ENCODE data around the gene EME2.

The EME2 gene

GRCh38 chr16:1788095-1788707 lies 15.6 kb downstream of the EME2 start:
- Histone ChIP-seq H3K4me3 (ENCODE audit: extremely low read depth, insufficient read depth, low read length, poor library complexity, severe bottlenecking) (no peak overlapping the region), H3K36me3 (ENCODE audit: control insufficient read depth, insufficient read depth, low read length) (peaks cover 49% of the 10 kb centered on the region), H3K9me3 (ENCODE audit: control insufficient read depth, low read length) (no peaks in the 10 kb centered on the region), H3K4me1 (ENCODE audit: control insufficient read depth, insufficient read depth, low read length, poor library complexity, severe bottlenecking) (no peaks in the 10 kb centered on the region), H3K27ac (ENCODE audit: low read depth, low read length, severe bottlenecking) (no peak overlapping the region)
- WGBS, 2 experiments (ENCODE audit: insufficient coverage in 2 of 2) = 95 to 96% methylated on average over 30 to 34 of the region's 38 CpGs

GRCh38 chr16:1788708-1789100 lies 16.1 kb downstream of the EME2 start:
- Histone ChIP-seq H3K36me3 (ENCODE audit: control insufficient read depth, insufficient read depth, low read length) (peaks cover 49% of the 10 kb centered on the region), H3K4me3 (ENCODE audit: extremely low read depth, insufficient read depth, low read length, poor library complexity, severe bottlenecking) (no peak overlapping the region), H3K4me1 (ENCODE audit: control insufficient read depth, insufficient read depth, low read length, poor library complexity, severe bottlenecking) (no peaks in the 10 kb centered on the region), H3K9me3 (ENCODE audit: control insufficient read depth, low read length) (no peaks in the 10 kb centered on the region), H3K27ac (ENCODE audit: low read depth, low read length, severe bottlenecking) (no peak overlapping the region)
- 85 to 90% methylated on average over 17 to 19 of the region's 19 CpGs for WGBS, 2 experiments (ENCODE audit: insufficient coverage in 2 of 2)

- Histone ChIP-seq H3K36me3 (ENCODE audit: control insufficient read depth, insufficient read depth, low read length) (peaks cover 49% of the 10 kb centered on the region), H3K27ac (ENCODE audit: low read depth, low read length, severe bottlenecking) (no peak overlapping the region), H3K4me1 (ENCODE audit: control insufficient read depth, insufficient read depth, low read length, poor library complexity, severe bottlenecking) (no peaks in the 10 kb centered on the region), H3K9me3 (ENCODE audit: control insufficient read depth, low read length) (no peaks in the 10 kb centered on the region), H3K4me3 (ENCODE audit: extremely low read depth, insufficient read depth, low read length, poor library complexity, severe bottlenecking) (no peak overlapping the region)
- 92 to 98% methylated on average over 9 to 17 of the region's 25 CpGs for WGBS, 2 experiments (ENCODE audit: insufficient coverage in 2 of 2)
Observed at GRCh38 chr16:1789643-1790045, 17.0 kb downstream of the EME2 start.

DNA sequence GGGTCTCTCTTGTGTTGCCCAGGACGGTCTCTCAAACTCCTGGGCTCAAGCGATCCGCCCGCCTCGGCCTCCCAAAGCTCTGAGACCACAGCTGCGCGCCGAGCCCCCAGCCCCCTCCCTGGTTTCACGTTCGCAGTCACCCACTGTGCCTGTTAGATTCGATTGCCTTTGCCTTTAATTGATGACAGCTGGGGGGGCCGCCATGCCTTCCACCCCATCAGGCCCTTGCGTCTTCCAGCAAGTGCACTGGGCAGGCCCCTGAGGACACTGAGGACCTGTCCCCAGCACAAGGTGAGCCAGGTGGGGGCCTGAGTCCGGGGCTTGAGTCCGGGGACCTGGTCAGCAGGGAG lies 17.6 kb downstream of the EME2 start:
- H3K27ac ChIP-seq (ENCODE audit: low read depth, low read length, severe bottlenecking) = no peak overlapping the region
- no peak overlapping the region for H3K4me3 ChIP-seq (ENCODE audit: extremely low read depth, insufficient read depth, low read length, poor library complexity, severe bottlenecking)
- WGBS, 2 experiments (ENCODE audit: insufficient coverage in 2 of 2) = 93 to 96% methylated on average over 12 to 15 of the region's 15 CpGs
- no peaks in the 10 kb centered on the region for H3K4me1 ChIP-seq (ENCODE audit: control insufficient read depth, insufficient read depth, low read length, poor library complexity, severe bottlenecking)
- peaks cover 47% of the 10 kb centered on the region for H3K36me3 ChIP-seq (ENCODE audit: control insufficient read depth, insufficient read depth, low read length)
- no peaks in the 10 kb centered on the region for H3K9me3 ChIP-seq (ENCODE audit: control insufficient read depth, low read length)

DNA sequence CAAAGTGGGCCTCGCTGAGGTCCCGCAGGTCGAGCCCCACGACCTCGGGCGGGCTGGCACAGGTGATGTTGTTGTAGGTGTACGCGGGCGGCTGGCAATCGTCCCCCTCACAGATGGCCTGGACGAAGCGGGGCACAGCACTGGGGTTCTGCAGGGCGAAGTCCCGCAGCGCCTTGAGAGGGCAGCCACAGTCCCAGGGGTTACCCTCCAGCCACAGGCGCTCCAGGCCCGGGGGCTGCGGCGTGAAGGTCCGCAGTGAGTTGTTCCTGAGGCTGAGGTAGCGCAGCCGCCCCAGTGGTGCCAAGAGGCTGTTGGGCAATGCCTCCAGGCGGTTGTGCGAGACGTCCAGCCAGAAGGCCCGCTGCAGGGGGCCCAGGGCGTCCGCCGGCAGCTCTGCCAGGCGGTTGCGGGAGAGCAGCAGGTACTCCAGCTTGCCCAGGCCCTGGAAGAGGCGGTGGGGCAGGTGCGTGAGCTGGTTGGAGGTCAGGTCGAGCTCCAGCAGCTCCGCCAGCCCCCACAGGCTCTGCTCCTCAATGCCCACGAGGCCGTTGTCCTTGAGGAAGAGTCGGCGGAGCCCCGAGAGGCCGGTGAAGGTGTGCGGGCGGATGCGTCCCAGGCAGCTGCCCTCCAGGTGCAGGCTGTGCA lies 18.1 kb downstream of the EME2 start:
- no peak overlapping the region for H3K27ac ChIP-seq (ENCODE audit: low read depth, low read length, severe bottlenecking)
- peaks cover 42% of the 10 kb centered on the region for H3K36me3 ChIP-seq (ENCODE audit: control insufficient read depth, insufficient read depth, low read length)
- WGBS, 2 experiments (ENCODE audit: insufficient coverage in 2 of 2) = 97 to 99% methylated on average over 36 to 44 of the region's 44 CpGs
- H3K4me3 ChIP-seq (ENCODE audit: extremely low read depth, insufficient read depth, low read length, poor library complexity, severe bottlenecking) = no peak overlapping the region
- H3K4me1 ChIP-seq (ENCODE audit: control insufficient read depth, insufficient read depth, low read length, poor library complexity, severe bottlenecking) = no peaks in the 10 kb centered on the region
- no peaks in the 10 kb centered on the region for H3K9me3 ChIP-seq (ENCODE audit: control insufficient read depth, low read length)

DNA sequence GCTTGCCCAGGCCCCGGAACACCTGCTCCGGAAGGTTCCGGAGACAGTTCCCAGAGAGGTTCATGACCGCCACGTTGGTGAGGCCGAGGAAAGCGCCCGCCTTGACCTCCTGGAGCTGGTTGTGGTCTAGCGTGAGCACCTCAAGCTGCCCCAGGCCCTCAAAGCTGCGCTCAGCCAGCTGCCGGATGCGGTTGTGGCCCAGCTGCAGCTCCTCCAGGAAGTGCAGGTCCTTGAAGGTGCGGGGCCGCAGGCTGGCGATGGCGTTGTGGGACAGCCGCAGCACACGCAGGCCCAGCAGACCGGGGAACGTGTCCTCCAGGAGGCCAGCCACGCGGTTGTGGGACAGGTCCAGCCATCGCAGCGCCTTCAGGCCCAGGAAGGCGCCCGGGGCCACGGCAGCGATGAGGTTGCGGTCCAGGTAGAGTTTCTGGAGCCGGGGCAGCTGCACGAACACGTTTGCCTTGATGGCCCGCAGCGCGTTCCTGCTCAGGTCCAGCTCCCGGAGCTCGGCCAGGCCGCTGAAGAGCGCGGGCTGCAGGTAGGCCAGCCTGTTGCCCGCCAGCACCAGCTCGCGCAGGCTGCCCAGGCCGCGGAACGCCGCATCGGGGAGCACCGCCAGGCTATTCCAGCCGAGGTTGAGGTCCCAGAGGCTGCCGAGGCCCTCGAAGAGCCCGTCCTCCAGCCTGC lies 18.8 kb downstream of the EME2 start:
- WGBS, 2 experiments (ENCODE audit: insufficient coverage in 2 of 2) = 95 to 96% methylated on average over 44 to 53 of the region's 53 CpGs
- no peaks in the 10 kb centered on the region for H3K4me1 ChIP-seq (ENCODE audit: control insufficient read depth, insufficient read depth, low read length, poor library complexity, severe bottlenecking)
- no peak overlapping the region for H3K27ac ChIP-seq (ENCODE audit: low read depth, low read length, severe bottlenecking)

DNA sequence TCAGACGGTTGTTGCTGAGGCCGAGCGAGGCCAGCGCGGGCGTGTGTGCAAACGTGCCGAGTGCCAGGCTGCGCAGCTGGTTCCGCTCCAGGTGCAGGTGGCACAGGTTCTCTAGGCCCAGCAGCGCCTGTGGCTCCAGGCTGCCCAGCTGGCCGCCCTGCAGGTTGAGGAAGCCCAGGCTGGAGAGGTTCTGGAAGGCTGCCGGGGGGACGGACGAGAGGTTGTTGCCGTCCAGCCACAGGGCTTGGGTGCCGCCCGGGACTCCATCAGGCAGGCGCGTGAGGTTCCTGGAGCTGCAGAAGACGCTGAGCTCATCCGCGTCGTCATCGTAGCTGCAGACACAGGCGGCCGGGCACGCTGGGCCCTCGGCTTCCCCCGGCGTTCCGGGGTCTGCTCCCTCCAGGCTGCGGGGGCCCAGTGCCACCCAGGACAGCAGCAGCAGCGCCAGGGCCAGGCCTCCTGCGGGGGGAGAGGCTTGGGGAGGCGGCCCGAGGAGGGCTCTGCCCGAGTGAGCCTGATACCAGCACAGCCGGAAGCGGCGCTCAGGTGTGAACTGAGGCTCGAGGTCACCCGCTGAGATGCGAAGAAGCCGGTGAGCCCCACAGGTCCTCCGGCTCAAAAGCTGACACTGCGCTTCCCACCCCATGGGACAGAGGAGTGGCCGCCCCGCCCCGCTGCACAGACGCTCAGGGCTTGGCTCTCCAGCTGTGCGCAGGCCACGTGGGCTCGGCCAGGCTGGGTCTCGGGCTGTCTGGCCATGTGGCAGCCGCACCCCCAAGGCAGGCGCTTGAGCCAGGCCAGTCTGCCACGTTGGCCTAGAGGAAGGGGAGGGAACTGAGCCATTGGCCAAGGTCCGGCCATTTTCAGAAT lies 19.6 kb downstream of the EME2 start:
- no peaks in the 10 kb centered on the region for H3K4me1 ChIP-seq (ENCODE audit: control insufficient read depth, insufficient read depth, low read length, poor library complexity, severe bottlenecking)
- 92 to 96% methylated on average over 52 to 59 of the region's 59 CpGs for WGBS, 2 experiments (ENCODE audit: insufficient coverage in 2 of 2)
- H3K4me3 ChIP-seq (ENCODE audit: extremely low read depth, insufficient read depth, low read length, poor library complexity, severe bottlenecking) = no peak overlapping the region

More for the DNA sequence above, 18.8 kb downstream of the EME2 start:
- Histone ChIP-seq H3K4me3 (ENCODE audit: extremely low read depth, insufficient read depth, low read length, poor library complexity, severe bottlenecking) (no peak overlapping the region), H3K36me3 (ENCODE audit: control insufficient read depth, insufficient read depth, low read length) (peaks cover 35% of the 10 kb centered on the region), H3K9me3 (ENCODE audit: control insufficient read depth, low read length) (no peaks in the 10 kb centered on the region)

GRCh38 chr16:1792836-1793577 lies 20.4 kb downstream of the EME2 start:
- Histone ChIP-seq H3K9me3 (ENCODE audit: control insufficient read depth, low read length) (peaks cover 2% of the 10 kb centered on the region), H3K4me3 (ENCODE audit: extremely low read depth, insufficient read depth, low read length, poor library complexity, severe bottlenecking) (no peak overlapping the region), H3K36me3 (ENCODE audit: control insufficient read depth, insufficient read depth, low read length) (peaks cover 19% of the 10 kb centered on the region), H3K4me1 (ENCODE audit: control insufficient read depth, insufficient read depth, low read length, poor library complexity, severe bottlenecking) (no peaks in the 10 kb centered on the region), H3K27ac (ENCODE audit: low read depth, low read length, severe bottlenecking) (no peak overlapping the region)
- WGBS, 2 experiments (ENCODE audit: insufficient coverage in 2 of 2) = 93 to 95% methylated on average over 23 to 31 of the region's 33 CpGs

More for the DNA sequence above, 19.6 kb downstream of the EME2 start:
- no peaks in the 10 kb centered on the region for H3K9me3 ChIP-seq (ENCODE audit: control insufficient read depth, low read length)
- H3K36me3 ChIP-seq (ENCODE audit: control insufficient read depth, insufficient read depth, low read length) = peaks cover 28% of the 10 kb centered on the region
- no peak overlapping the region for H3K27ac ChIP-seq (ENCODE audit: low read depth, low read length, severe bottlenecking)

DNA sequence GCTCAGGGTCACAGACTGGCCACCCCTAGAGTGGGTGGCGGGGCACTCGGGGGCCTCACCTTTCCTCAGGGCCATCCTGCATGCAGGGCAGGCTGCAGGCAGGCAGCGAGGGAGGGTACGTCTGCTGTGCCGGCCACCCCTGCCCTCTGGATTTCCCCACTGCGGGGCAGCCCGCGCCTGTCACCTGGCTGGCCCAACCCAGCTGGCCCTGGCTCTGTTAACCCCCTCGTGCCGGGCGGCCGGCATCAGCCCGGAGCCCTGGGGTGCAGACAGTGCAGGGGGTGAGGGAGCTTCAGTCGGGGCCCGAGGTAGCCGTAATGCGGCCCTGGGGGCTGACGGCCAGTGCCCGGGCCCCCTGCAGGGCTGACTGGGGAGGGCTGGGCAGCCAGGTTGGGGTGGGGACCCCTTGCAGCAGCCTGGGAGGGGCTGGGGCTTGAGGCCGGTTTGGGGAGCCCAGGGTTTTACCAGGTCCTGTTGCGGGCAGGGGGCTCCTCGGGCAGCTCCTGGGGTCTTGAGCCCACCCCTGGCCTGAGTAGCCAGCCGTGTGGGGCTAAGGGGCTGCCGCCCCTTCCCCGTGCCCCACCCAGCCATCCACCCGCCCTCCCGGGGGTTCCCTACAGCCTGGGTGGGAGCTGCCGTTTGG lies 21.1 kb downstream of the EME2 start, which contains the start of gene IGFALS:
IGFALS (minus strand) TSS at position 128 of the 643 bp plus-strand sequence; CDS start at position 75, 53 bp downstream.
- Histone ChIP-seq H3K36me3 (ENCODE audit: control insufficient read depth, insufficient read depth, low read length) (peaks cover 13% of the 10 kb centered on the region), H3K9me3 (ENCODE audit: control insufficient read depth, low read length) (peaks cover 4% of the 10 kb centered on the region), H3K4me3 (ENCODE audit: extremely low read depth, insufficient read depth, low read length, poor library complexity, severe bottlenecking) (no peak within 1 kb of the TSS), H3K27ac (ENCODE audit: low read depth, low read length, severe bottlenecking) (no peak within 1 kb of the TSS), H3K4me1 (ENCODE audit: control insufficient read depth, insufficient read depth, low read length, poor library complexity, severe bottlenecking) (no peaks in the 10 kb centered on the region)
- WGBS, 2 experiments (ENCODE audit: insufficient coverage in 2 of 2) = 92 to 95% methylated on average over 16 to 27 of the region's 28 CpGs
